ENCODE results near the gene SIGLEC11.
"Not testable (repeated sequence)": the region's sequence is repeated elsewhere in the genome, so short reads cannot be mapped to it uniquely, and the experiment has no call there.

SIGLEC11 gene, protein sequence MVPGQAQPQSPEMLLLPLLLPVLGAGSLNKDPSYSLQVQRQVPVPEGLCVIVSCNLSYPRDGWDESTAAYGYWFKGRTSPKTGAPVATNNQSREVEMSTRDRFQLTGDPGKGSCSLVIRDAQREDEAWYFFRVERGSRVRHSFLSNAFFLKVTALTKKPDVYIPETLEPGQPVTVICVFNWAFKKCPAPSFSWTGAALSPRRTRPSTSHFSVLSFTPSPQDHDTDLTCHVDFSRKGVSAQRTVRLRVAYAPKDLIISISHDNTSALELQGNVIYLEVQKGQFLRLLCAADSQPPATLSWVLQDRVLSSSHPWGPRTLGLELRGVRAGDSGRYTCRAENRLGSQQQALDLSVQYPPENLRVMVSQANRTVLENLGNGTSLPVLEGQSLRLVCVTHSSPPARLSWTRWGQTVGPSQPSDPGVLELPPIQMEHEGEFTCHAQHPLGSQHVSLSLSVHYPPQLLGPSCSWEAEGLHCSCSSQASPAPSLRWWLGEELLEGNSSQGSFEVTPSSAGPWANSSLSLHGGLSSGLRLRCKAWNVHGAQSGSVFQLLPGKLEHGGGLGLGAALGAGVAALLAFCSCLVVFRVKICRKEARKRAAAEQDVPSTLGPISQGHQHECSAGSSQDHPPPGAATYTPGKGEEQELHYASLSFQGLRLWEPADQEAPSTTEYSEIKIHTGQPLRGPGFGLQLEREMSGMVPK

DNA sequence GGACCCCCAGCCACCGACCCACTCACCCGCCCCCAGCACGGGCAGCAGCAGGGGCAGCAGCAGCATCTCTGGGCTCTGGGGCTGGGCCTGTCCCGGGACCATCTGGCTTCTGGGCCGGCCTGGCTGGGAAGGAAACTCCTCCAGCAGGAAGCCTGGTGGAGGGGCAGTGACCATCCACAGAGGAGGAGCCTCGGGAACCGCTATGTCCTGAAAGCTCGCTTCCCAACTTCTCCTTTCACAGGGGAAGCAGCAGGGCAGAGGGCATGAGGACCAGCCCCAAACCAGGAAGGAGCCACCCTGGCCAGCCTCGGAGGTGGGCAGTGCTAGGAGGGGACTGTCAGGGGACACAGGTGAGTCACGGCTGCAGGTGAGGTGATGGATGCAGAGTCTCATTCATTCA lies at the start of gene SIGLEC11:
Gene SIGLEC11, minus strand, starts transcription at position 193 of the 400 bp plus-strand sequence. Its CDS starts 91 bp downstream, at position 102.
- DNase-seq = not testable (repeated sequence)

DNA sequence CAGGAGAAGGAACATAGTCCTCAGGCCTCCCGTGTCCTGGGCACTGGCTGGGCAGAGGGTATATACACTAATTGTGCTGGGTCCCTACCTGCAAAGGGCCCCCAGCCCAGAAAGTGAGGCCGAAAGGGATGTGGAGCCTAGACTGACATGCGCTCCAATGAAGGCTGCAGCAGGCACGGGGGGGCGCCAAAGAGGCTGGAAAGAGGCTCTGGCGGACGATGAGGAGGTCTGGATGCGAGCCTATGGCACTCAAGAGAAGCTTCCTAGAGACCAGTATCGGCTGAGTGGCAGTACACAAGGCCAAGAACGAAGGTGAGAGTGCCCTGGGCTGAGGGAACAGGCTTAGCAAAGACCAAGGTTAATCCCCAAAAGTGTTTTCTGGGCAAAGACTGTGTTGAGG lies 47.6 kb upstream of the SIGLEC11 start:
- DNase-seq = no peak

DNA sequence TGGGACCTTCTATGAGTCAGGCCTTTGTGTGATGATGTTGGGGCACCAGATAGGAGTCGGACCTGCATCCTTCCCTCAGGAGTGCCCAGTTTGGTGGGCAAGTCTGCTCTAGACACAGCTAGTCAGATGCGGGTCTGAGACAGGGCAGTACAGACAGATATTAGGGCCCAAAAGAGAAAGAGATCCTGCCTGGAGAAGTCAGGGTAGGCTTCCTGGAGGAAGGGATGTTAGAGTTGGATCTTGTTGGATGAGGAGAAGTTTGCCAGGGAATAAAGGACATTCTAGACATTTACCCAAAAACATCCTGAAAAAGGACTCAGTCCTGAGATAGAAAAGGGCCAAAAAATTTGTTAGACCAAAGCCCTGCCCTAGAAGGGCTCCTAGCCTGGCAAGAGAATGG lies 47.0 kb upstream of the SIGLEC11 start:
- DNase-seq = no peak

DNA sequence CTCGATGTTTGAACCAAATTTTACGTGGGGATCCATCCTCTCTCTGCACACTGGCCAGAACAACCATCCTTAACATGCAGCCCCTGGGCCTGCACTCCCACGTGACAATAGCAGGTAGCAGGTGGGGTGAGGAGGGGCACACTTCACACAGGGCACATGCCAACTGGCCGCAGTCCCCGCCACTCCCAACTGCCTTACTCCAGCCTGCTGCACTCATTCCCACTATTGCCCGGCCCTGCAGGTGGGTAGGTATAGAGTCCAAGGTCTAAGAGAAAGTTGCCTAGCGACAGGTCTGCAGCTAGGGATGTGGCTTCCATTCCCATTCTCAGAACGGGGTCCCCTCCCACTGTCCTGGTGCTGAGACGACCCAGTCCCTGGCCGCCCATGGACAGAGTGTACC lies 46.2 kb upstream of the SIGLEC11 start:
- DNase-seq = no peak

DNA sequence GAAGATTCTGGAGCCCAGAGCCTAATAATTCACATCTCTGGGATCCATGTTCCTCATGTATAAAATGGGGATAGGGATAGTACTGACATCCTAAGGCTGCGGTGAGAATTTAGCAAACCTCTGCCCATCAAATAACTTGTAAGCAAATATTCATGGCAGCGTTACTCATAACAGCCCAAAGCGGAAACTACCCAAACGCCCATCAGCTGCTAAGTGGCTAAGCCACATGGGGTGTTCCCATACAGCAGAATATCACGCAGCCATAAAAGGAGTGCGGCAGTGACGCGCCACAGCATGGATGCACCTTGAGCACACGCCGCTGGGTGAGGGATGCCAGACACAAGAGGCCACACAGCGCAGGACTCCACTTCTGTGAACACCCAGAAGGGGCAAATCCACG lies 44.5 kb upstream of the SIGLEC11 start:
- DNase-seq = no peak

DNA sequence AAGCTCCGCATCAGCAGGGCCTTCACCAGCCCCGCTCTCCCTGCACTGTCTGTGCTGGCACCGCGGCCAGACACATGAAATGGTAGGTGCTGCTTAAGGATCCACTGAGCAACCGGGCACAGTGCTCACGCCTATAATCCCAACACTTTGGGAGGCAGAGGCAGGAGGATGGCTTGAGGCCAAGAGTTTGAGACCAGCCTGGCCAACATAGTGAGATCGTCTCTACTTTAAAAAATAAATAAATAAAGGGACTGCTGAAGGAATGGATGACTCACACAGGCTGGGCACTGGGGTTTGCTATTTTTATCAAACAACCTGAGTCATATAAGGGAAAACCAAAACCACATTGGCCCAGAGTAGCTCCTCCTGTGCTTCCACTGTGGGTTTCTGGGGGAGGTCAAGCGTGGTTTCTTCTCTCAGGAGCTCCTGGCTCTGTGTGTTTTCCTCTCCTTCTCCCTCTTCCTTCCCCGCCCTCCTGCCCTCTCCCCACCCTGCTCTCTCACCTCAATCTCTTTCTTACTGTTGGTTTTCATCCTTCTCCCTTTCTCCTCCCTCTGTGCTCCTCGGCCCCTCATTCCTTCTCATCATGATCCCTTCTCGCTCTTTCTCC lies 42.9 kb upstream of the SIGLEC11 start:
- DNase-seq = no peak

DNA sequence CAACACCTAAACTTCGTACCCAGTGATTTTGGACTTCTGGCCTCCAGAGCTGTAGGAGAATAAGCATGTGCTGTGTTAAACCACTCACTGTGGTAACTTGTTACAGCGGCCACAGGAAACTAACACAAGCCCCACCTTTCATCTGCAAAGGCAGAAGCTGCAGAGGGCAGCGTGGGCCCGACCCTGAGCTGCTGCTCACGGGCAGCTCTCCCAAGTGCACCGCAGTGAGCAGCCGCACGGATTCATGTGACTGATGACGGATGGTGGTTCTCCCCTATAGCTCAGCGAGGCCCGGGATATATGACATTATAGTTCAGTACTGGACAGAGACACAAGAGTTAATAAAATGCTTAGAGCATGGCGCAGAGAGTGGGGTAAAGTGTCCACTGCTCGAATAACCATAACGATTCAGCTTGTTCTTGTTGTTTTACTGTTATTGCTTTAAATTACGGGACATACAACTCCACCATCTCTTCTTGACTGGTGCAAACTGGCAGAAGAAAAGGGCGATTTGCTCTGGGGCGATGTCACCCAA lies 42.3 kb upstream of the SIGLEC11 start:
- no peak for DNase-seq

DNA sequence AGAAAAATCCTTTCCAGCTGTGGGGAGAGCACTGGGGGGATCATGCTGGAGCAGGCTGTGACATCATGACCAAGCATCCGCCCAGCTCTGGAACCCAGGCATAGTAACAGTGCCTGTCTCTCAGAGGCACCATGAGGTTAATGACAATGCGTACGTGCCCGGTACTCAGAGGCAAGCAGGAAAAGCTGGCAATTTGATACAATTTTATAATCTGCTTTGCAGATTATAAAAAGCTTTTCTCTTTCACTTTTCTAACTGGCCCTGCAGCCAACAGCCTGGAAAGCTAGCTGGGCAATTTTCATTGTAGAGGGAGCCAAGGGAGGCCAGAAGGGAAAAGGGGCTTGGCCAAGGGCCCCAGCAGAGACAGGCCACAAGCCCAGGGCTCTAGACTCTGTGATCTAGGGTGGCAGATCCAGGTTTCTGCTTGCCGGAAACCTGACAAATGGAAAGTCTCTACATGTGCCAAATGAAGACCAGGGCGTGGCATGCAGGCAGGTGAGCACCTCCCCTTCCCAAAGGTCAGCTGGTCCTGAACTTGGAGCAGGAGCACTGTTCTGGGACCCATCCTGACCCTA lies 41.5 kb upstream of the SIGLEC11 start:
- no peak for DNase-seq

DNA sequence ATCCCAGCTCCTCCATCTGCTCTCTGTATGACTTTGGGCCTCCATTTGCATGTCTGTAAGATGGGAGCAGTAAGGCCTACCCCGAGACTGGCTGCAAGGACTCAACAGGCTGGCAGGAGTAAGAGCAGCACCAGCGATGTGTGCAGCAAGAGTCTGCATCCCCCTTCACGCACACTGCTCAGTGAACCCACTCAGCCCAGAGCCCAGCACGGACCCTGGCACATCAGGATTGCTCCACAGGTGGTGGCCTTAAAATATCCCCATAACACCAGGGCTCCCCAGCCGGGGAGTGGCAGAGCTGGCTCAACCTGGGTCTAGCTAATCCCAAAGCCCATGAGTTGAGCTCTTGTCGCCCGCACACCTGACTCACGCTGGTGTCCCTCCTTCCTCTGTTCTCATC lies 40.8 kb upstream of the SIGLEC11 start:
- no peak for DNase-seq

DNA sequence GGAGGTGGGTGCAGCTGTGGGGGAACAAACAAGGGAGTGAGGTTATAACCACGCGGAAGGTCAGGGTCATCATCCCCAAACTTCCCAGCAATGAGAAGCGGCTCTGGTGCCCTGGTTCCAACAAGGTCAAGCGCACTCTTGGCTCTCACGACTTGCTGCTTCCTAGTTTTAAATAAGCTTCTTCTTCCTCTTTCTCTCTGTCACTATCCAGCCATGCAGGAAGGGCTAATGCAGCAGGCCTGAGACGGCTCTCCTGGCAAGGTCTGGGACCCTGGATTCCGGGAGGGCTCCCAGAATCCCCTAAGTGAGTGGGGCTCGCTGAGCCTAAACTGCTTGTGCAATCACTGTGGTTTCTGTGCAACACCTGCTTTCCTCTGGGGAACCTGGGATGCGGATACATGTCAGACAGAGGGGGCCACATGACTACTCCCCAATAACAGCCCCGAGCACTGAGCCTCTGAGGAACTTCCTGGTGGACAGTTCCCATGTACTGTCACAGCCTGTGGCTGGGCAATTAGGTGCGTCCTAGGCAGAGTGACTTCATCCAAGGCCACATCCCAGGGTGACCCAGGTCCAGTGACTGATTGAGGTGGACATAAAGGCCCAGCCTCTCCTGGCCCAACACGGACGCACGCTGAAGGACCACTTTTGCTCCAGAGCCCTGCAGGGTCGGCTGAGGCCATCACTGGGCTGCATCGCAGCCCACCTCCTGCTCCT lies 40.0 kb upstream of the SIGLEC11 start:
- DNase-seq = no peak

DNA sequence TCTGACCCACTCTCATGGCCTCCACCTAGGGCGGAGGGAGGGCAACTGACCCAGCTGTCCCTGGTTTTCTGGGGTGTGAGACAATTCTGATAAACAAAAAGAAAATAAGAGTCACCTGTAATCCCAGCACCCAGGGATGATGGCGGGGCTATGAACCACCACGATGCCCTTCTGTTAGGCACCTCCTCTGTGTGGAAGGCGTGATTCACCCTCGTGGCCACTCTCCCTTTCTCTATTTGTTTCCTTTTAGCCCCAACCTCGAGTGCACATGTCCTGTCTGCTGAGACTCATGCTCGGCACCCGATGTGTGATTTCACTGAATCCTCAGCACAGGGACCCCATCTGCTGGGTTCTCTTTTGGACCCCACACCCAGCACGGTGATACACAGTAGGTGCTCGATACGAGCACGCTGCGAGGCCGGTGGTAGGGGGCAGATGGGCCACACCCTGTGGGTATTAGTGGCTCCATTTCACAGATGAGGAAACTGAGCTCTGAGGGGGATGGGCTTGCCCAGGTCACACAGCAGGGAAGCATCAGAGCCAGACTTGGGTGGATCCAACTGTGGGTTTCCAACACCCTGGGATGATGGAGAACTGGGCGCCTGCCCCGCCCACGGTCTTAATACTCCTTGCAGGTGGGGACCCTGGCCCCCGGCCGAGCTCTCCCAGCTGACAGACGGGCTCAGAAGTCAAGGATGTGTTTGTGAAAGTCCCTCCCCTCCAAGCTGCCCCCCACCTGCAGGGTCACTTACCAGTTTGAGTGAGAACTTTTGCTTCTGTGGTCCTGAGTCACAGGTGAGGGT lies 39.3 kb upstream of the SIGLEC11 start:
- no peak for DNase-seq

DNA sequence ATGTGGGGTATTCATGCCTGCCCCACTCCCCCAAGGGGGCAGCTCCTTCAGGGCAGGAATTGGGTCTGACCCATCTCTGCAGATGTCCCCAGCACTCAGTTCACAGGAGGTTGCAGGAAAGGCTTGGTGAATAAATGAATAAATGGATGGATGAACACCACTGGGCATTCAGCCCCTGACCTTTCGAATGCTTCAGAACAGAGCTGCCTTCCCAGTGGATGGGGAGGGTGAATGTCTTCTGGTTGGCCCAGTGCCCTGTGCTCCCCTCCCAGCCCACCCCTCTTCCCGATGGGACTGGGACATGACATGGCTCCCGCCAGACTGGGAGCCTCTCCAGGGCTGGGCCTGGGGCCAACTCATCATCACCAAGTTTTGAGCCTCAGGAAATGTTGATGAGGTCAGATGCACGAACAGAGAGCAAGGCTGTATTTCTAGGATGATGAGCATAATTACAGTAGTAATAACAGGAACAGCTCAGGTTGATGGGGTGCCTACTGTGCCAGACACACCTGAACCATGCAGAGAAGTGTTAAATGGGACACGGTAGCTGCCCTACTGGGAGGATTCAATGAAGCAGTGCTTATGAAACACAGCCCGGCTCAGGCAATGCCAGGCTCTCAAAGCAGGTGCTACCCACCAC lies 38.5 kb upstream of the SIGLEC11 start:
- no peak for DNase-seq

DNA sequence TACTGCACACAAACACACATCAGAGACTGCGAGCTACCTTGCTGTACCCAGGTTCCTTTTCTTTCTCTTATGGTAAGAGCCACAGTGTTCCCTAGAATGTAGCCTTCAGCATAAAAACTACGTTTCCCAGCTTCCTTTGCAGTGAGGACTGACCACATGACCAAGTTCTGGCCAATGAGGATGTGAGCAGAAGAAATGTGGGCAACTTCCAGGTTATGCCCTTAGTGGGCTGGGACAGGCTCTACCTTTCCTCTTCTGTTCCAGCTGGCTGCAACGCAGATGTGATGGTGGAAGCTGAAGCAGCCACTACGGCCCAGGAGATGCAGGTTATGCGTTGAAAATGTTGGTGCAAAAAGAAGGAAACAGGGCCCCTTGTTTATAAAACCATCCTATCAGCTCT lies 36.7 kb upstream of the SIGLEC11 start:
- no peak for DNase-seq

DNA sequence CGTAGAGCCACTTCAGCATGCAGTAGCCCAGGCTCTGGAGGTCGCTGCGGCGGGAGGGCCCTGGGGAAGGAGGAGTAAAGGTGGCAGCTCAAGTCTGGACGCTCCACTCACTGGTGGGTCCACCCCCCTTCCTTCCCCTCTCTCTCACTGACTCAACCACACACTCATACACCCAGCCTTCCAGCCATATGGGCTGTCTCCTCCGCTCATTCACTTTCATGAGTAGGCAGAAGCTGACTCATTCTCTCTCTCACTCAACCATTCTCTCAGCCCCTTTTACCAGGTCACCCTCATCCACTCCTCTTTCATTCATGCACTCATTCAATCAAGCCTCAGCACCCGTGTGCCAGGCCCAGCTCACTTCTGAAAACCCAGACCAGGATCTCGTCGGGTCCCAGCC lies 27.5 kb upstream of the SIGLEC11 start:
- no peak for DNase-seq

DNA sequence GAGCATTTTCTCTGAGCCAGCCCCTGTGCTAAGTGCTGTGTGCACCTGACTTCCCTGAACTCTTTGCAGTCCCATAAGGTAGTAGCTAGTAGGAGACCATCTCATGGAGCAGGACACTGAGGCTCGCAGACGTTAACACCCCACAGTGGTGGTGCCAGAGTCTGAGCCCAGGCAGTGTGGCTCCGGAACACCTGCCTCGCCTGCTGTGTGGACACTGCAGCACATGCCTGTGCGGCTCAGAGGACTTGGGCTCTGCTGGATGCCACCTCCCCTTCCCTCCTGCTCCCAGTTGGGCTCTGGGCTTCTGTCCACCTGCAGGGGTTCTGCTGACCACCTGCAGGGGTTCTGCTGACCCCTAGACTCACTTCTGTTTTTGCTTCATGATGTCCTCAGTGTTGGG lies 27.0 kb upstream of the SIGLEC11 start:
- DNase-seq = no peak

DNA sequence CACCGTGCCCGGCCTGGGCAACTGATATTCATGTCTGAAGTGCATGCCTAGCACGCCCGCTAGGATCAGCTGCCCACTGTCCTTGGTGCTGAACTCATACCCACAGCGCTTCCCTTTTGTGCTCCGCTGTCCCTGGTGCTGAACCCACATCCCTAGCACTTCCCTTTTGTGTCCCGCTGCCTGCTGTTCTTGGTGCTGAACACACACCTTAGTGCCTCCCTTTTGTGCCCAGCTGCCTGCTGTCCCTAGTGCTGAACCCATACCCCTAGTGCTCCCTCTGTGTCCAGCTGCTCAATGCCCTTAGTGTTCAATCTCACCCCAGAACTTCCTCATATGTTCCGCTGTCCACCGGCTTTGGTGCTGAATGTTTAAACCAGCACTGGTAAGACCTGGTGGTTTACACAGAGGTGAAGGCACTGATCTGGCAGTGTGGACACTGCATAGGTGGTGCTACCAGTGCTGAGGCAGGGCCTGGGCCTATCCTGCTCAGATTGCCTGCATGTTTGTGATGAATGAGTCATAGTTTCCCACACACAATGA lies 26.3 kb upstream of the SIGLEC11 start:
- no peak for DNase-seq

DNA sequence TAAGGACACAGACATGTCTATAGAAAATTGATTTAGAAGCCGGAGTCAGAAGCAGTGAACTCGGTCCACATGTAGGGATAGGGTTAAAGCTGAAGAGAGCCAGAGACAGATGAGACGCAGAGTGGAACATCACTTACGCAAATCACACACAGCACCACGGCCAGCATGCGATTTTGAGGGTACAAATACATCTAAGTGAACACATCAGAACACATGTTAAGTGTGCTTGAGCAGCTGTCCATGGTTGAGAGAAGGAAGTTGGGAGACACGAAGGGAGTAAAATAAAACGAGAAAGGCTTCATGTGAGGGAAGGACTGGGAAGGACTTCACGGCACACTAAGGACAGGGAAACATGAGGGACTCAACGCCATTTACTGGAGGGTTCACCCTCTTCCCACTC lies 25.4 kb upstream of the SIGLEC11 start:
- no peak for DNase-seq

DNA sequence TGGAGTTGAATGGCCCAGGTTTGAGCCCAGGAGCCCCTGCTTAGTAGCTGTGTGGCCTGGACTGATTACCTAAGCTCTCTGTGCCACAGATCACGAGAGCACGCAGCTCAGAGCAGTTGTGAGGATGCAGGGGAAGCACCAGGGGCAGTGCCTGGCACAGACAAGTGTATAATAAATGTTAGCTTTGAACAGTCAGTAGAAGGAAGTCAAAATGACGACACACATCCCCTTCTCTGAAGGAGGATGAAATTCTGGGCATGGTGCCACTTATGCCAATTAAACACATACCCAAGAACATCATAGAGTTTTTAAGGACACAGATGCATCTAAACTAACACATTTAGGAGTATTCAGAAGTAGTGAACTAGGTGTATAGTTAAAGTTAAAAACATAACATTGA lies 24.9 kb upstream of the SIGLEC11 start:
- no peak for DNase-seq

DNA sequence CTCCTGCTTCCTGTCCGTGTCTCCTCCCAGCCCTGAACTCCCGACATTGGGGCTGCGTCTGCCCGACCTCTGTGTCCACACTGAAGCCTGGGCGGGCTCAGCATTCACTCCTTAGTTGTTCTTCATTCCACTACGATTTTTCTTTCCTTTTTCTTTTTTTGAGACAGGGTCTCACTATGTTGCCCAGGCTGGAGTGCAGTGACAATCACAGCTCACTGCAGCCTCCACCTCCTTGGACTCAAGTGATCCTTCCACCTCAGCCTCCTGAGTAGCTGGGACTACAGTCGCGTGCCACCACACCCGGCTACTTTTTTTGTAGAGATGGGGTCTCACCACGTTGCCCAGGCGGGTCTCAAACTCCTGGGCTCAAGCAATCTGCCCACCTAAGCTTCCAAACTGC lies 23.5 kb upstream of the SIGLEC11 start:
- no peak for DNase-seq

DNA sequence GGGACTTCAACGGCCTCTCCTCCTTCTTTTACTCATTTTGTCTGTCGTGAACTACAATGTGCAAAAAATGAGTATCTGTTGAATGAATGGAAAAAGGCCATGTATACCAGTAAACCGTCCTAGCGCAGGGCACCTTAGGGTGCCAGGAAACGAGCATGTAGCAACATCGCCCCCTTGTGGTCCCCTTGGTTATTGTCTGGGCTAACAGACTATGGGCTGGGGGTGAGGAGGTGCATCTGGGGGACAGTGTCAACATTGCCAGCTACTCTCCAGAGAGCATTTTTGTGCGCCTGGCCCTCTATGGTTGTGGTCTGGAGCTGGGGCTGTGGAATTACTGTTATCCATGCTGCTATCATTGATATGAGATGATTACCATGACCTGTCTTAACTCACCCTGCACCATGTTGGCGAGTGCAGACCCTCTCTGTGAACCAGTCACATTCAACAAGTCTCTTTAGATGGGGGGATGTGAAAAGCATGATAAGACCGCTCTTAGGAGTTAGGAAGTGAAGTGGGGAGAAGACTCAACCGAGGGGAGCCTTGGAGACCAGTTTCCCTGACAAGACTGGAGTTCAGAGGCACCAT lies 22.8 kb upstream of the SIGLEC11 start:
- peak; percentile 36 for DNase-seq
